HG03103 (cell line): ENCODE results near the gene GDF2.

Experiments used
- ATAC-seq: cut with Tn5 transposase; IDR thresholded peaks from one replicate; pipeline ENCODE4 v1.9.1; 2021; ENCODE audit warnings: low read depth; ENCODE audit not compliant: unreplicated experiment

GDF2 gene

DNA sequence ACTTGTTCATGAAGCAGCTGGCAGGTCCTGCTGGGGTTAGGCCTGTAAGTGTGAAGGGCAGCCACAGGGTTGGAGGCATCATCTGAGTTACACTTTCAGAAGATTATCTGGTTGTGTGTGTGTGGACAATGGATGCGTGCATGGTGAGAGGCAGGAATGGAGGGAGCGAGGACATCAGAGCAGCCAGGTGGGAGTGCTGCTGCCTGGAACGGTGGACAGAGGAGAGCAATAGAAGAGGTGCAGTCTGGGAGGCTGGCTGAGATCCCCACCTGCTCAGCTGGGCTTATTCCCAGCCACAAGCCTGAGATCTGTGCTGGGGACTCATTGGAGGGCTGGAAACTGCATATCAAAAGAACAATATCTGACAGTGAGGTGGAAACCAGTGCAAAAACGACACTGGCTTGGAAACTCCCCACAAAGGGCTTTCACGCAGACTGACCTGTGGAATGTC is 44.0 kb downstream of the GDF2 start:
- no peak for ATAC-seq

DNA sequence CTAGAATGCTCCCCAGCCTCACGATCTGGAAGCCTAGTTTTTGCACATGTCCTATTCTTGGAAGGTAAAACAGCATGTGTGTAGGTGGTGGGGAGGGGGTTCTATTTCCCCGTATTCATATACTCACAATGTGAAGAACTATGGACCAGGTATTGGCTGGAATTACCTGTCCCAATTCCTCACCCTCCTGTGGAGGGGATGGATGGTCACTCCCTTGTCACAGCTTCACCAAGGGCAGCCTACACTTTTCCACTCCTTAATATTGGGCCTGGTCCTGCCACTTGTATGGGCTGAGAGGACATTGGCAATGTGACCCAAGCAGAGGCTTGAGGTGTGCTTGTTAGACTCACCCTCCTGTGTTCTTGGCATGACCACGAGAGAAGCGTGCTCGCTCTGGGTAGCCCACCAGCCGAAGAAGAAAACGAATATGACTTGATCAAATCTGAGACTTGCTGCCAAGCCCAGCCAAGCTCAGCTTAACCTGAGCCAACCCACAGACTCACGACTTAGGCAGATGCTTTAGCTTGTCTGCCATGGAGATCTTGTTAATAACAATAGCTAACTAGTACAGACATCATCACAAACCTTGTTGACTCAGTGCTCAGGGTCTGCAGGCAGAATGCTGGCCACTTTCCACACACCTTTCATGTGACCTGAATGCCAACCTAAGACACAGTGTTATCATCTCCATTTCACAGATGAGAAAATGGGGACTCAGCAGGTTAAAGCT is 44.6 kb downstream of the GDF2 start:
- no peak for ATAC-seq

DNA sequence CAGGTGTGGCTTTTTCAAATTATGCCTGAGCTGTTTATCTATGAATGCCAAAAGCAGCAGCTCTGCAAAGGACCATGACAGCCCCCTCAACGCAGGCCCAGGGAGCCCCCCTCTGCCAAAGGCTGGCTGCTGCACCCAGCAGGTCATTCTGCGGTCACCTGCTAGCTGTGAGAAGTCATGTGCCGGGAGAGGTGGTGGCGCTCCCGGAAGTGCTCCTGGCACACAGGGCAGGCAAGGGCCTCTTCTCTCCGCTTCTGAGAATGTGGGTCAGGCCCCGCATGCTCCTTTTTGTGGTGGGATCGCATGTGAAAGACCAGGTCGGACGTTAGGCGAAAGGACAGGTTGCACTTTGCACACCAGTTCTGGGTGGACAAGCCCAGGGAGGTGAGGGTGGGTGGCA is 45.4 kb downstream of the GDF2 start:
- ATAC-seq: no peak

DNA sequence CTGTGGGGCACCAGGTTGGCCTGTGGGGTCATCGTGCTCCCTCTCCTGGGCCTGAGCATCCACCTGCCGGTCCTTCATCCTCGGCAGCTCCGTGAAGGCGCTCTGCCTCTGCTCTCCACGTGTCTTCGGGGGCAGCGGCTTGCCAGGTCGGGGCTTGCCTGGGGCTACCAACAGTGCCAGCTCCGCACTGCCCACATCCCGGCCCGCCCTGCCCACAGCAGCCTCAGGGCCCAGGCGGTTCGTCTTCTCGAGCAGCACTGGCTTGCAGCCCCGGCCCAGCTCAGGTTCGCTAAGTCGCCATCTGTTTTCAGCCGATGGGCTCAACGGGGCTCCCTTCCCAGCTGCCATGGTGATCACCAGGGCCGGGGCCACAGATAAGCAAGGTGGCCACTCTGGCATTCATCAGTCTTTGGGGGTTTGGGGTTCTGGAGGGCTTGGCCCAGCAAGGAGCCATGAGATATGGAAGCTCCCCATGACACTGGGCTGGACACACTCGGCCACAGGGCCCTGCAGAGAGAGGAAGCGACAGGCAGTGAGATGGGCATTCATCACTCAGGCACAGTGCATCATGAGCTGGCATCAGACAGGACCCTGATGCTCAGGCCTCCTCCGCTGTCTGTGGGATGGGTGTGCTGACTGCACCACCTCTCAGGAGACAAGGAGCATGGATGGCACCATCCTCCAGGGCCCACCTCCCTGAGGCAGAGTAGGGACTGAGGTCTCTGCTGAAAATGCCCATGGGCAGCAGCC is 46.4 kb downstream of the GDF2 start:
- ATAC-seq: no peak

DNA sequence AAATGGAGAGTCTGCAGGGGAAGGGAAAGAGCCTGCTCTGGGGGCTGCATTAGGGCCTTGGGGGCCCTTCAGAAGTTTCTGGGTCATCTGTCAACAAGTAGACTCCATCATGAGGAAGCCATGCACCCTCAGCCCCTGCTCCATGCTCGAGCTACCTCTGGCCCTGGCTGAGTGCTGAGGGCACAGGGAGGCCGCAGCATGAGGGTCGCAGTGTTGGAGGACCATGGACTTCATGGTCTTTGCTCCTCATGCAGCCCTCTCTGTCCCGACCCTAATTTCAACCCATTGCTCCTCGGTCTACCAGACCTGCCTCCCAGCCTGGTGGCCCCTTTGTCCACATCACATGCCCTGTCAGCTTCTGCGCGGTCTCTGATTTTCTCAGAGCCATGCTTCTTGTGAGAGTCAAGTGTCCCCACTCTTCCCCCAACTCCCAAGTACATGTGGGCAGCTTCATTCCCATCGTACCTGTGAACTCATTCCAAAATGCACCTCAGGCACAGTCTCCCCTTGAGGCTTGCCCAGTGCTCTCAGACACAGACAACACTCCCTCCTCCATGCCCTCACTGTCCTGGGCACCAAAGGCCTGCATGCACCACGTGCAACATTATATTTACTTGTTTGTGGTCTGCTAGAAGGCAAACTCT is 47.1 kb downstream of the GDF2 start:
- ATAC-seq: no peak

DNA sequence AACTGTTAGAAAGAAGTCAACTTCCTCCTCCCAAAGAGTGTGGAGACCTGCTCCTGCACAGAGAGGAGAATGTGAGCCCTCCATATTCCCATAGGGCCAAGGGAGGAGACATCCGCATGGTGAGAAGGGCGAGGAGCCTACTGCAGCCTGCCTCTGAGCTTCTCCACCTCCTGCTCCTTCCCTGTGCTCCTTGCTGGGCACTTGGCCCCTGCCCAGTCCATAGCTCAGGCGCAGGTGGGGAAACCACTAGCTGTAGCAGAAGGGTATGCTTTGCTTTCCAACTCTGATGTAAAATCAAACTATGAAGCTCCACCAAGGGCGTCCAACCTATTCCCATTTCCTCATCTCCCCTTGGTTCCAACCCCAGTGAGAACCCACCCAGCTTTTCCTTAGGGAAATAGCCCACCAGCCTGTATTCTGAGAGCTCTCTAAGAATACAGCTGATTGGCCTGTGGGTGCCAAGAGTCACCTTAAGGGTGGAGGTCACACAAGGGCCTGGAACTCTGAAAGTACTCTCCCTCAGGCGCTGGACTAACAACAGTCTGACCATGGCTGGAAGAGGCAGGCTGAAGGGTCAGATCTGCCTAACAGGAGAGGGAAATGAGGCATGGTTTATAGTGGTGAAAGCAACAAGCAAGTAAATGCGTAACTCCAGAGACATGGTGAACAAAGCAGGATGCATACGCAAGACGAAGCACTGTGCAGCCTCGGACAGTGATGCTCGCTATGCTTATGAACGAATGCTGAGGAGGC is 47.9 kb downstream of the GDF2 start:
- ATAC-seq: no peak

DNA sequence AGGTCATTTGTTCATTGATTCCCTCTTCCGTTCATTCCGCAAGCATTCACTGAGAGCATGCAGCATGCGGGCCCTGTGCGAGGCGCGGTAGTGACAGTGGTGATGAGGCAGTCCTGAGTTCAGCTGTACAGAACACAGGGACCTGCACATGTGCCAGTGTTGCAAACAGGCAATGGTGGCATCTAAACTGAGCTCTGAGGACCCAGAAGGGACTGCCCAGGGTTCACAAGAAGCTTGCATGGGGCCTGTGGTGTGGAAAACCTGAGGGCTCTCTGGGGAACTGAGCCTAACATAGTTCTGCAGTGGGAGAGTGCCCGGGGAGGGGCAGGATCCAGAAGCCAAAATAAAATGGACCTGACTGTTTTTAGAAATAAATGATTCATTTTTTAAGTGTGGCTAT is 48.6 kb downstream of the GDF2 start:
- no peak for ATAC-seq

DNA sequence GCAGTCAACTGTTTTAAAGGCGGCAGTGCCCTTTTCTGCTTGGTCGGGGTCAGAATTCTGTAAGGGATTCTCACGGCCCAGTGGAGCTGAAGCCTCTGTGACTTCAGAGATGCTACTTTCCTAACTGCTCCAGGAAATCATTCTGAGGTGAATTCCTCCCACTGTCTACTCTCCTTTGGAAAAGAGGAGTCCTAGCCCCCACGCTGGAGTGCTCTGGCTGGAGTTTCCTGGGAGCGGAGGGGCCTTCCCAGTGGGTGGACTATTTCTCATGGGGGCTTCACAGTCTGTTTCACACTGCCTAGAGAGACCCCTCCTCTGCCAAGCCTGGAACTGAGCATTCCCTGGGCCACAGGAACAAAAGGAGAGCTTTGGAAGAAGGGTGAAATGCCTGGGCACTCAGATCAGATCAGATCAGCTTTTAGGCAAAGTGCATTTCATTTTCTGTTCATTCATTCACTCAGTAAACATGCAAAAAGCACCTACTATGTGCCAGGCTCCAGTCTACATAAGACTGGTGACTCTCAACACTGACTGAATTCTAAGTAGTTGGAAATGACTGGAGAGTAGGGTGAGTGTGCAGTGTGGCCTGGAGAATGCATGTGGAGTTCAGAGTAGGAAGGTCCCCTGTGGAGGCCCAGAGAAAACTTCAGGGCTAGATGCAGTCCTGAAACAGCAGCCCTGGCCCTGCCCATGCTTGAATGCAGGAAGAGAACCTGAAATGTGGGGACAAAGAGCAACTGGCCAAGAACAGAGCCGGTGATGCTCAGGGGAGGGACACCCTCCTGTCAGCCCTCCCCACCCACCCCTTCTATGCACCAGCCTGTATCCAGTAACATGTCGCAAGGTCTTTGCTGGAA is 49.6 kb downstream of the GDF2 start:
- no peak for ATAC-seq

DNA sequence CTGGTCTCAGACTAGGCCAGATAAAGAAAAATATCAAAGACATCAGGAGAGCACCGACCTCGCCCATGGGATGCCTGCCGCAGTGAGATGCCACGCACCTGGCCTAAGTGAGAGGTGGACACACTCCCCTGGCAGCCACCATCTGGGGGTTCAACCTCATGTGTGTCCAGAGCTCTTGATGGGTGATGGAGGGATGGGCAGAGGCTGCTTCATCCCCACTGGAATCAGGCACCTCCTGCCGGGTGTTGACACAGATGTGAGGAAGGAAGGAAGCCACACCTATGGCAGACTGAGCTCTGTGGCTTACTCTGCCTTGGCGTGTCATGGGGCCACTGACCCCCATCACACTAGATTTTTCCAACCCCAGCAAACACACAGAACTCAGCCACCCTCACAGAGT is 50.5 kb downstream of the GDF2 start:
- ATAC-seq: no peak

DNA sequence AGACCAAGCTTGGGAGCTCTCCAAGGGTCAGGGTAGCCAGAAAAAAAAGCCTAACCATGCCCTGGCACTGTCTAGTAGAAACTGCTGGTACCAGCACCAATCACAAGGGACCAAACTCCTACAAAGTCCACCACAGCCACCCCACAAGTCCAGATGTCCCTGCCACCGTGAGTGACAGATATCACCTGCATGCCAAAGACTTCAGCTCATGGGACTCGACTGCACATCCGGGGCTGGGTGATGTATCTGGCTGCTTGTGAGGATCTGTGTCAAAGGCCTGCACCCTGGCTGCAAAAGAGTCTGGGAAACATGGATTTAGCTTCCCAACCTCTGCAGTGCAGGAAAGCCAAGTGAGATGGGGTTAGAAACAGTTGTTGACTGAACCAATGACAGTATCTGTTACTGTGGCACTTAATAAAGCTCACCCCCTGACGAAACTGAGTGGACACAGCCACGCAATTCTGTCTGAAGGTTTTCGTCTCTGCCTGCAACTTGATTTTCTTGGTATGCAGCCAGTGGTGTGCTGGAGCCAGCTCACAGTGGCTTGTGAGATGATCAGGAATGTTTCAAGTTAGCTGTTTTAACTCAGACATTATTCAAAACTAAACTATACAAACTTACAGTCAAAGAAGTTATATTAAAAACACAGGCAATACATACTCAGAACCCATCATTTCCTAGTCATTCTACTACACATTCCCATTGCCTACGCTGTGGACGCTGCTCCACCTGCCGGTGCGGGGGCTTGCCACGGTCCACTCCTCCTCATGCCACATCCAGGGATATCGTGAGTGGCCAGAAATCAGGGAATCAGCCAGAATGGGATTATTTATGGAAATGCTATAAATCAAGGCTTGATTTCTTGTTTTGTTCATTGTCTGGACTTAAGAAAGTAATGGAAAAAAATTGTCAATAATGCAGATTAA is 52.6 kb downstream of the GDF2 start:
- no peak for ATAC-seq

DNA sequence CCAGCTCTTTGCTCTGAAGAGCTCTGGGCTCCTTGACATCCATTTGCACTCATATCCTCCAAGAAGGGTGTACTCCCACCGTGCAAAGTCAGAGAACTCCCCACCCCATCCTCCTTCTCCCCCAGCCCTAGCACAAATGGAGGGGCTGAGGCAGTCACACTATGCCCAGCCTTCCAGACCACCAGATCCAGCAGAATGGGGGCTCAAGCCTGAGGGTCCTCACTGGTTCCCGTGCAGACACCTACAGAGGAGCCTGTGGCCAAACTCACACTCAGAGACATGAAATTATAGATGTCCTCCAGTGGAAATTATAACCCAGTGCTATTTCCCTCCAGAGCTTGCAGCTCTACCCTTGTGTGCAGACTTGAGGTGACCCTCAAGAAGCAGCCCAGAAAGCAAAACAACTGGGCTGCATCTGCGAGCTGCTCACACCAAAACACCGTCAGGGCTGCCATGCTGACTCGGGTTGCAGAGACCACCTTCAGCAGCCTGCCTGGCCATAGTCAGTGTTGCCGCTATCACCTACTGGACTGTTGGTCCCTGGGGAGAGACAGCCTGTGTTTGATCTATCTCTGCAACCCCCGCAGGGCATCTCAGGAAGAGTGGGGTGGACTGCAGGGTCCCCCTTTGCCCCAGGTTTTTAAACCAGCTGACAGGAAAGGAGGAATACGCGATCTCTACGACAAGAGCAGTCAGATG is 54.4 kb downstream of the GDF2 start:
- ATAC-seq: no peak
